IPS-18c (cell line): ENCODE results near the gene CYP4F8.
"Not testable (repeated sequence)": the region's sequence is repeated elsewhere in the genome, so short reads cannot be mapped to it uniquely, and the experiment has no call there.

ENCODE experiments used
- H3K4me3 ChIP-seq: 2 replicates; pipeline ENCODE4 v1.7.0; 2013; ENCODE audit warnings: low read depth, mild to moderate bottlenecking, low read length, moderate library complexity; ENCODE audit not compliant: insufficient read depth
- H3K9me3 ChIP-seq: one replicate; pipeline ENCODE4 v1.6.1; 2013; ENCODE audit warnings: mild to moderate bottlenecking, low read length, moderate library complexity; ENCODE audit not compliant: control insufficient read depth, insufficient read depth

Gene CYP4F8

GRCh38 chr19:15666883-15667282 lies 51.9 kb downstream of the CYP4F8 start:
- Histone ChIP-seq H3K4me3 (no peak overlapping the region), H3K9me3 (peaks cover 6% of the 10 kb centered on the region)

- Histone ChIP-seq H3K9me3 (peaks cover 6% of the 10 kb centered on the region), H3K4me3 (no peak overlapping the region)
These were observed 54.4 kb downstream of the CYP4F8 start for GRCh38 chr19:15669440-15669839.

GRCh38 chr19:15669891-15670290 lies 54.9 kb downstream of the CYP4F8 start:
- no peak overlapping the region for H3K4me3 ChIP-seq
- peaks cover 6% of the 10 kb centered on the region for H3K9me3 ChIP-seq

- H3K9me3 ChIP-seq = peaks cover 6% of the 10 kb centered on the region
- H3K4me3 ChIP-seq = no peak overlapping the region
These were observed 56.3 kb downstream of the CYP4F8 start for GRCh38 chr19:15671237-15671821.

GRCh38 chr19:15671891-15672579 lies 57.0 kb downstream of the CYP4F8 start:
- Histone ChIP-seq H3K9me3 (peaks cover 2% of the 10 kb centered on the region), H3K4me3 (no peak overlapping the region; the same call in 1 of the 2 replicates)

- peaks cover 2% of the 10 kb centered on the region for H3K9me3 ChIP-seq
- H3K4me3 ChIP-seq = no peak within 1 kb of the TSS; the same call in 1 of the 2 replicates
These were observed 57.7 kb downstream of the CYP4F8 start, which contains the start of gene CYP4F12 for GRCh38 chr19:15672580-15673175. Gene CYP4F12, plus strand, starts transcription at chr19:15673087. Its CDS starts 443 bp downstream, at chr19:15673530.

GRCh38 chr19:15673176-15673654 lies 58.2 kb downstream of the CYP4F8 start:
- H3K4me3 ChIP-seq = no peak overlapping the region

GRCh38 chr19:15675560-15675959 lies 60.5 kb downstream of the CYP4F8 start:
- Histone ChIP-seq H3K9me3 (peaks cover 4% of the 10 kb centered on the region), H3K4me3 (no peak overlapping the region)

More at GRCh38 chr19:15673176-15673654, 58.2 kb downstream of the CYP4F8 start:
- H3K9me3 ChIP-seq = peaks cover 2% of the 10 kb centered on the region

- Histone ChIP-seq H3K9me3 (peaks cover 6% of the 10 kb centered on the region), H3K4me3 (no peak overlapping the region)
These were observed 64.1 kb downstream of the CYP4F8 start for GRCh38 chr19:15679089-15679488.

- not testable (repeated sequence) for H3K4me3 ChIP-seq, H3K9me3 ChIP-seq
These were observed 64.8 kb downstream of the CYP4F8 start for GRCh38 chr19:15679865-15680264.
